Measurements from ENCODE around the gene MPPED1. TPM values are rescaled to one million over a fixed set of nuclear protein-coding genes. Genes with fewer than 3 reads are reported as not detected.

Gene MPPED1
- total RNA-seq, 6 donors from 2014 or later = not detected

DNA sequence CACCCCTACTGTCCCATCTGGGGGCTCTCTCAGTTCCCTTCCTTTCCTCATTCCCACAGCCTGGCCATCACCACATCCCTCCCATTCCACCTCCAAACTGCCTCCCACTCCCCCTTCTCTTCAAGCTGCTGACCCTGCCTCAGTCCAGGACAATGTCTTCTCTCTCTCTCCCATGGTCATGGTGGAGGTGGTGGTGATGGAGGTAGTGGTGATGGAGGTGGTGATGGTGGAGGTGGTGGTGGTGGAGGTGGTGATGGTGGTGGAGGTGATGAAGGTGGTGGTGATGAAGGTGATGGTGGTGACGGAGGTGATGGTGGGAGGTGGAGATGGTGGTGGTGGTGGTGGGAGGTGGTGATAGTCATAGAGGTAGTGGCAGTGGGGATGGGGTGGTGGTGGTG, 87.0 kb downstream of the MPPED1 start:
- H3K36me3 ChIP-seq = no peaks in the 10 kb centered on the region
- TF ChIP-seq POLR2A (IDR thresholded peaks at IDR 0.05) (no peak), EP300 (IDR thresholded peaks at IDR 0.05) (no peak), POLR2AphosphoS5 (IDR thresholded peaks at IDR 0.05) (no peak)
- TF ChIP-seq, protein P1, sequence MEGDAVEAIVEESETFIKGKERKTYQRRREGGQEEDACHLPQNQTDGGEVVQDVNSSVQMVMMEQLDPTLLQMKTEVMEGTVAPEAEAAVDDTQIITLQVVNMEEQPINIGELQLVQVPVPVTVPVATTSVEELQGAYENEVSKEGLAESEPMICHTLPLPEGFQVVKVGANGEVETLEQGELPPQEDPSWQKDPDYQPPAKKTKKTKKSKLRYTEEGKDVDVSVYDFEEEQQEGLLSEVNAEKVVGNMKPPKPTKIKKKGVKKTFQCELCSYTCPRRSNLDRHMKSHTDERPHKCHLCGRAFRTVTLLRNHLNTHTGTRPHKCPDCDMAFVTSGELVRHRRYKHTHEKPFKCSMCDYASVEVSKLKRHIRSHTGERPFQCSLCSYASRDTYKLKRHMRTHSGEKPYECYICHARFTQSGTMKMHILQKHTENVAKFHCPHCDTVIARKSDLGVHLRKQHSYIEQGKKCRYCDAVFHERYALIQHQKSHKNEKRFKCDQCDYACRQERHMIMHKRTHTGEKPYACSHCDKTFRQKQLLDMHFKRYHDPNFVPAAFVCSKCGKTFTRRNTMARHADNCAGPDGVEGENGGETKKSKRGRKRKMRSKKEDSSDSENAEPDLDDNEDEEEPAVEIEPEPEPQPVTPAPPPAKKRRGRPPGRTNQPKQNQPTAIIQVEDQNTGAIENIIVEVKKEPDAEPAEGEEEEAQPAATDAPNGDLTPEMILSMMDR (IDR thresholded peaks at IDR 0.05) = no peak
- H3K4me3 ChIP-seq = no peak overlapping the region
- DNase-seq (no peak), ATAC-seq (ENCODE audit: low FRiP score in 2 of 2) (no peak)
- no peaks in the 10 kb centered on the region for H3K9me3 ChIP-seq
- 86 to 88% methylated on average over 1 of the region's 1 CpG for WGBS, 2 donors
- H3K27ac ChIP-seq = no peak overlapping the region
- no peaks in the 10 kb centered on the region for H3K4me1 ChIP-seq
- H3K27me3 ChIP-seq = no peaks in the 10 kb centered on the region

DNA sequence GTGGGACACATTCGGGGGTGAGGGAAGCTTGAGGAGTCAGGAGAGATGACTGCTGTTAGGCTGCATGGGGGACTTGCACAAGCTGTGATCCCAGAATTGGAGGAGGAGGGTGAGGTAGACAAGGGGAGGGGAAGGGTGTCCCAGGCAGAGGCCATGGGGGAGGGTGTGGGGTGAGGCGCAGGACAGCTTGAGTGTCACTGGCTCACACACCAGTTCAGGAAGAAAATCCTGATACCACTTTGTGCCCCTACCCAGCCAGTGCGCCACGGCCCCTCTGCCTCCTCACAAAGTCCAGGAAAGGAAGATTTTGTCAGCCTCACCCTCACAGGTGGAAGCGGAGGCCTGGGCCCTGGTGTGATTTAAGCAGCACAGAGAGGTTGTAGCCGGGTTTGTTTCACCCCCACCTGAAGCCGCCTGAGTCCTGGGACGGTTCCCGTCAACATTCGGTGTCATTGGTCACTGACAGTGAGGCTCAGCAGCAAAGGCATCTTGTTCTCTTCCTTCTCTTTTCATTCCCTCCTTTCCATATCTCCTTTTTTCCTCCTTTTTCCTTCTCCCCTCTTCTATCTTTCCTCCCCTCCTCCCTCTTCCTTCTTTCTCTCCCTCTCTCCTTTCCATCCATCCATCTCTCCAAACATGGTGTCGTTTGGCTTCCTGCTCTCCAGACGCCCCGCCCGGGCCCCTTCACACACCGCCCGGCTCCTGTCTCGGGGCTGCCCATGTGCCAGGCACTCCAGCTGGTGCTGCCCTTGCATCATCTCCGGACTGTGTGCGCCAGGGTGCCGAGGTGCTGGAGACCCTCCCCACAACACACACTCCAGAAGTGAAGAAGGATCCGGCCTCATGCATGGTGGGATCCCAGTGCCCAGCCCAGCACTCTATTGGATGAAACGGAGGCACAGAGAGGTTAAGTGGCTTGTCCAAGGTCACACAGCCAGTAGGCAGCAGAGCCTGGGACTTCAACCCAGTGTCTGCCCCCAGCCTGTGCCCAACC, 89.3 kb downstream of the MPPED1 start:
- H3K27ac ChIP-seq = no peak overlapping the region
- no peak for DNase-seq
- ATAC-seq (ENCODE audit: low FRiP score in 2 of 2) = no peak
- no peaks in the 10 kb centered on the region for H3K4me1 ChIP-seq
- WGBS, 2 donors = 66 to 69% methylated on average over 22 of the region's 22 CpGs
- no peak for TF ChIP-seq POLR2AphosphoS5 (IDR thresholded peaks at IDR 0.05)
- TF ChIP-seq EP300 (IDR thresholded peaks at IDR 0.05) = no peak
- TF ChIP-seq, protein P1 (IDR thresholded peaks at IDR 0.05) = no peak
- no peak for TF ChIP-seq POLR2A (IDR thresholded peaks at IDR 0.05)
- H3K9me3 ChIP-seq = no peaks in the 10 kb centered on the region
- no peak overlapping the region for H3K4me3 ChIP-seq
- H3K27me3 ChIP-seq = no peaks in the 10 kb centered on the region
- H3K36me3 ChIP-seq = no peaks in the 10 kb centered on the region

DNA sequence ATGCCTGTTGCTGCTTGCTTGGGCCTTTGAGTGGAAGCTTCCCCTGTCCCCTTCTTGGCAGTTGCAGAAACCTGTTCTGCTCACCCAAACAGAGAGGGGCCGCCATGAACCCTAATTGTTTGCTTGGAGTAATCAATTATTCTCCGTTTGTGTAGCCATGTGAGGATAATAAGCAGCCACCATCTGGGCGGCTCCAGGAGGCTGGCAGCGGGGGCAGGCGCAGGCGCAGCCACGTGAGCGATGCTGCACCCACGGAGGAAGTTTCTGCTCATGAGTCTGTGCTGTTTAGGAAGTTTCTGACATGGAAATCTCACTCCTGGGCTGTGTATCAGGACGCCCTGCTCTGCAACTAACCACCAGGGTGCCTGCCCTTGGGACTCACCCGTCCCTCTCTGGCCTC, 90.1 kb downstream of the MPPED1 start:
- Histone ChIP-seq H3K9me3 (no peaks in the 10 kb centered on the region), H3K27me3 (no peaks in the 10 kb centered on the region), H3K4me3 (no peak overlapping the region), H3K27ac (no peak overlapping the region), H3K36me3 (no peaks in the 10 kb centered on the region), H3K4me1 (no peaks in the 10 kb centered on the region)
- ATAC-seq (ENCODE audit: low FRiP score in 2 of 2) (no peak), DNase-seq (no peak)
- WGBS, 2 donors = 64 to 74% methylated on average over 9 to 10 of the region's 11 CpGs
- TF ChIP-seq, protein P1 (IDR thresholded peaks at IDR 0.05) = no peak
- TF ChIP-seq POLR2AphosphoS5 (IDR thresholded peaks at IDR 0.05) (no peak), POLR2A (IDR thresholded peaks at IDR 0.05) (no peak), EP300 (IDR thresholded peaks at IDR 0.05) (no peak)

DNA sequence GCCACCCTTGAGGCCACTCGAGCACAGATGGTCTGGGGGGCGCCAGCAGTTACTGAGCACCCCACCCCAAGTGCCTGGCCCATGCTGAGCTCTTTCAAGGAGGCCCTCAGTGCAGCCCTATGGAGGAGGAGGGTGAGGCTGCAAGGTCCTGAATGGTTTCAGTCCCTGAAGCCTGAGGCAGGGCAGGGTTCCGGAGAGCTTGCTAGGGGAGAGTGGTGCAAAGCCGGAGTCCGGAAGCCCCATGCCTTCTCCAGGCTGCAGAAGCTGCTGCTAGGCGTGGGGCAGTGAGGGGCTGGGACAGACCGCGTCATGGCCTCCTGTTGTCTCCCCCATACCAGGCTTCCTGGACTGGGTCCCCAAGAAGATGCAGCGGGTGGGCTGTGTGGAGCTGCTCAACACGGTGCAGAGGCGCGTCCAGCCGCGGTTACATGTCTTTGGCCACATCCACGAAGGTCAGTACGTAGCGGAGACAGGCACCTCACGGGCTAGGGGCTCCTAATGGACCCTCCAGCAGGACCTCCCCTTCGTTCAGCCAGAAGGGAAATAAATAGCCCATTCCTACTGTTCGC, 90.6 kb downstream of the MPPED1 start:
- Histone ChIP-seq H3K4me3 (no peak overlapping the region), H3K27ac (no peak overlapping the region), H3K36me3 (no peaks in the 10 kb centered on the region), H3K9me3 (no peaks in the 10 kb centered on the region), H3K27me3 (no peaks in the 10 kb centered on the region), H3K4me1 (no peaks in the 10 kb centered on the region)
- WGBS, 2 donors = 80 to 84% methylated on average over 10 to 20 of the region's 20 CpGs
- DNase-seq = no peak
- TF ChIP-seq, protein P1 (IDR thresholded peaks at IDR 0.05) = no peak
- TF ChIP-seq POLR2AphosphoS5 (IDR thresholded peaks at IDR 0.05) = no peak
- ATAC-seq (ENCODE audit: low FRiP score in 2 of 2) = peak in 1 of 2 donors; percentile 13

All from upper lobe of left lung (tissue), 6 donors.